GM19463 (cell line): ENCODE results near the gene PKP4.

Source experiments
- ATAC-seq: cut with Tn5 transposase; IDR thresholded peaks from one replicate; pipeline ENCODE4 v1.9.1; 2021; ENCODE audit warnings: mild to moderate bottlenecking, moderate library complexity; ENCODE audit not compliant: unreplicated experiment

Gene PKP4

GRCh38 chr2:158730621-158731140 lies 273.9 kb downstream of the PKP4 start:
- no peak for ATAC-seq

- no peak for ATAC-seq
Measured at GRCh38 chr2:158731386-158731785, 274.6 kb downstream of the PKP4 start.
